ENCODE data around the gene TM9SF4.

DNA sequence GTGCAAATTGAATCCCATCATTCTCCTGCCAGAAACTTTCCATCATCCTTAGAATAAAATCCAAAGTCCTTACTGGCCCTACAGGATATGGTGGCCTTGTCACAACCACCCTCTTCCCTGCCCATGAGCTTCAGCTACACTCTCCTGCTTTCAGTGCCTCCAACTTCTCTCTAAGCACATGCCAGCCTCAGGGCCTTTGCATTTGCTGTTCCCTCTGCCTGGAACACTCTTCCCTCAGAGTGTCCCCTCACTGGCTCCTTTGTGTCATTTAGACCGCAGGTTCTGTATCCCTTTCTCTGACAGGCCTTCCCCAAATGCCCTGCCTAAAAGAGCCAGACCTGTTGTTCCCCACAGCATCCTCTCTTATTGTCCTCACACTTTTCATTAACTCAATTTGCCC lies 39.2 kb upstream of the TM9SF4 start:
- TF ChIP-seq, protein P1, sequence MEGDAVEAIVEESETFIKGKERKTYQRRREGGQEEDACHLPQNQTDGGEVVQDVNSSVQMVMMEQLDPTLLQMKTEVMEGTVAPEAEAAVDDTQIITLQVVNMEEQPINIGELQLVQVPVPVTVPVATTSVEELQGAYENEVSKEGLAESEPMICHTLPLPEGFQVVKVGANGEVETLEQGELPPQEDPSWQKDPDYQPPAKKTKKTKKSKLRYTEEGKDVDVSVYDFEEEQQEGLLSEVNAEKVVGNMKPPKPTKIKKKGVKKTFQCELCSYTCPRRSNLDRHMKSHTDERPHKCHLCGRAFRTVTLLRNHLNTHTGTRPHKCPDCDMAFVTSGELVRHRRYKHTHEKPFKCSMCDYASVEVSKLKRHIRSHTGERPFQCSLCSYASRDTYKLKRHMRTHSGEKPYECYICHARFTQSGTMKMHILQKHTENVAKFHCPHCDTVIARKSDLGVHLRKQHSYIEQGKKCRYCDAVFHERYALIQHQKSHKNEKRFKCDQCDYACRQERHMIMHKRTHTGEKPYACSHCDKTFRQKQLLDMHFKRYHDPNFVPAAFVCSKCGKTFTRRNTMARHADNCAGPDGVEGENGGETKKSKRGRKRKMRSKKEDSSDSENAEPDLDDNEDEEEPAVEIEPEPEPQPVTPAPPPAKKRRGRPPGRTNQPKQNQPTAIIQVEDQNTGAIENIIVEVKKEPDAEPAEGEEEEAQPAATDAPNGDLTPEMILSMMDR (conservative IDR thresholded peaks at IDR 0.05): no peak
- no peak for TF ChIP-seq EZH2 (IDR thresholded peaks at IDR 0.05; ENCODE audit: low read depth)
